K562 (cell line): ENCODE data around the gene EWSR1. TPM values are rescaled to one million over a fixed set of nuclear protein-coding genes. Genes with fewer than 3 reads are reported as not detected.

Source experiments
- ATAC-seq: fragments of 200-7000 bp; cut with Tn5 transposase; 3 replicates; pipeline ENCODE4 v1.9.1; 2020; ENCODE audit warnings: moderate library complexity
- BruUV-seq: library from RNA; stranded (reverse); fragments of 400-500 nt; replicated peaks from 2 replicates; lab custom pipeline; 2021; lab: Mats Ljungman, UMichigan
- CTCF ChIA-PET: fragments of 300-600 bp; formaldehyde crosslinking; extraction: SDS; loops from one replicate; lab custom pipeline; 2021; ENCODE audit warnings: low intra/inter-chr PET ratio; lab: Yijun Ruan, JAX
- POLR2A ChIA-PET: fragments of 300-600, 350-650 bp; sonication (Branson Sonifier 250); formaldehyde crosslinking; extraction: SDS; loops from one replicate; lab custom pipeline; 2021; ENCODE audit warnings: antibody characterized with exemption, inconsistent platforms; lab: Yijun Ruan, JAX
- DNase-seq, 4 experiments: peaks; one replicate each; pipeline versions ENCODE4 v3.0.0 to v3.0.0-alpha.2; 2011 to 2018; ENCODE audit warnings: low spot score in 3 of 4, mixed read lengths in 3 of 4; ENCODE audit errors: extremely low read depth in 1 of 4
- FAIRE-seq: peaks from 2 replicates; lab custom pipeline; 2011; peaks lifted over from hg19 to GRCh38; lab: Jason Lieb, UNC
- H2AFZ ChIP-seq: 2 replicates; pipeline ENCODE4 v1.6.0; 2011; ENCODE audit warnings: low read depth, low read length, control low read depth, inconsistent platforms
- H3K27ac ChIP-seq: fragments of 200-600 bp; 3 replicates; pipeline ENCODE4 v1.8.0; 2011; ENCODE audit warnings: low read depth, mild to moderate bottlenecking, control low read depth, inconsistent platforms, low read length, moderate library complexity, mixed read lengths; ENCODE audit errors: extremely low read depth
- H3K27me3 ChIP-seq, 2 experiments: fragments of 300-600 bp in 1 of 2; 2 replicates in 1 of 2; 3 replicates in 1 of 2; pipeline versions ENCODE4 v1.6.0 to v1.8.0; 2011; ENCODE audit warnings: inconsistent platforms in 2 of 2, low read length in 2 of 2, mild to moderate bottlenecking in 1 of 2, mixed read lengths in 1 of 2, moderate library complexity in 1 of 2; ENCODE audit not compliant: control insufficient read depth in 2 of 2, insufficient read depth in 2 of 2
- H3K36me3 ChIP-seq: fragments of 300-600 bp; 3 replicates; pipeline ENCODE4 v1.8.0; 2011; ENCODE audit warnings: mild to moderate bottlenecking, low read length, inconsistent platforms; ENCODE audit not compliant: control insufficient read depth, insufficient read depth
- H3K4me1 ChIP-seq, 2 experiments: fragments of 200-600 bp in 1 of 2; replicated peaks in 1 of 2; 2 replicates in 1 of 2; 3 replicates in 1 of 2; pipeline versions ENCODE4 v1.5.1 to v1.8.0; 2011; ENCODE audit warnings: inconsistent platforms in 2 of 2, low read length in 2 of 2, mild to moderate bottlenecking in 1 of 2, mixed read lengths in 1 of 2, moderate library complexity in 1 of 2; ENCODE audit not compliant: control insufficient read depth in 2 of 2, insufficient read depth in 2 of 2
- H3K4me2 ChIP-seq: 2 replicates; pipeline ENCODE4 v1.6.1; 2011; ENCODE audit warnings: low read length, control low read depth, inconsistent platforms, mixed read lengths; ENCODE audit not compliant: insufficient read depth
- H3K4me3 ChIP-seq: fragments of 200-600 bp; sonication (generic), shearing (Covaris generic); 2 replicates; pipeline ENCODE4 v1.5.1; 2016; ENCODE audit warnings: control low read depth, inconsistent platforms
- H3K79me2 ChIP-seq: fragments of 200-600 bp; 3 replicates; pipeline ENCODE4 v1.8.0; 2011; ENCODE audit warnings: low read length, inconsistent platforms; ENCODE audit not compliant: control insufficient read depth, insufficient read depth
- H3K9ac ChIP-seq, 2 experiments: 2 replicates each; pipeline versions ENCODE4 v1.6.0 to v1.6.1; 2011; ENCODE audit warnings: low read depth in 2 of 2, low read length in 2 of 2, control low read depth in 1 of 2, inconsistent platforms in 1 of 2, mild to moderate bottlenecking in 1 of 2, mixed read lengths in 1 of 2; ENCODE audit not compliant: insufficient read depth in 1 of 2
- H3K9me1 ChIP-seq: one replicate; pipeline ENCODE4 v1.6.0; 2011; ENCODE audit warnings: inconsistent platforms, mild to moderate bottlenecking, low read length, moderate library complexity; ENCODE audit not compliant: control insufficient read depth, insufficient read depth
- H3K9me3 ChIP-seq: replicated peaks from 2 replicates; pipeline ENCODE4 v1.5.1; 2011; ENCODE audit warnings: low read depth, low read length, inconsistent platforms; ENCODE audit not compliant: control insufficient read depth, insufficient read depth
- H4K20me1 ChIP-seq: replicated peaks from 2 replicates; pipeline ENCODE4 v1.6.1; 2011; ENCODE audit warnings: low read length, inconsistent platforms, mixed read lengths; ENCODE audit not compliant: control insufficient read depth, insufficient read depth
- ATF7 ChIP-seq: fragments of 450-650 bp; IDR thresholded peaks from 2 replicates; pipeline ENCODE4 v1.7.1; 2014; ENCODE audit warnings: mild to moderate bottlenecking, moderate library complexity
- CTBP1 ChIP-seq: fragments of 450-650 bp; IDR thresholded peaks from 2 replicates; pipeline ENCODE4 v1.6.1; 2016; ENCODE audit warnings: borderline replicate concordance
- CXXC5 ChIP-seq: fragments of 250-450 bp; sonication (Bioruptor Pico); IDR thresholded peaks from 2 replicates; pipeline ENCODE4 v1.8.0; 2022; ENCODE audit warnings: inconsistent platforms, mild to moderate bottlenecking, moderate library complexity
- ETV1 ChIP-seq: fragments of 450-650 bp; conservative IDR thresholded peaks from 2 replicates; pipeline ENCODE4 v1.6.1; 2016; ENCODE audit warnings: missing genetic modification characterization, control low read depth, low read depth, missing compliant biosample characterization
- NEUROD1 ChIP-seq: fragments of 150-350 bp; IDR thresholded peaks from 2 replicates; pipeline ENCODE4 v1.6.1; 2014; ENCODE audit warnings: borderline replicate concordance, low read length, low read depth; ENCODE audit not compliant: partially characterized antibody
- SMARCE1 ChIP-seq: fragments of 450-650 bp; IDR thresholded peaks from 2 replicates; pipeline ENCODE4 v1.7.1; 2016; ENCODE audit warnings: mild to moderate bottlenecking
- SP2 ChIP-seq: IDR thresholded peaks from 2 replicates; pipeline ENCODE4 v1.6.1; 2011; ENCODE audit warnings: mild to moderate bottlenecking, low read depth, low read length, moderate library complexity; ENCODE audit not compliant: poor library complexity, severe bottlenecking; ENCODE audit errors: extremely low read depth
- ZNF589 ChIP-seq: fragments of 200-800 bp; sonication (Bioruptor generic); IDR thresholded peaks from 2 replicates; pipeline ENCODE4 v1.6.1; 2016; ENCODE audit warnings: low read depth, missing genetic modification characterization, missing compliant biosample characterization
- ZNF766 ChIP-seq: fragments of 200-800 bp; sonication (Bioruptor generic); conservative IDR thresholded peaks from 2 replicates; pipeline ENCODE4 v1.6.1; 2016; ENCODE audit warnings: missing genetic modification characterization, missing compliant biosample characterization
- ZZZ3 ChIP-seq: fragments of 450-650 bp; IDR thresholded peaks from 2 replicates; pipeline ENCODE4 v1.6.1; 2016; ENCODE audit warnings: antibody characterized with exemption, mild to moderate bottlenecking, moderate library complexity
- WGBS: fragments of 100-300 bp; shearing (Covaris generic); methylation state at CpG from one replicate; pipeline ENCODE4 v1.1.6; 2016; ENCODE audit warnings: low coverage, mixed read lengths; ENCODE audit not compliant: insufficient coverage; ENCODE audit errors: missing lambda C conversion rate; 5-methylcytosine and 5-hydroxymethylcytosine counted together
- in situ Hi-C: fragments of 300-500 bp; cut with MboI; formaldehyde crosslinking; loops from 4 replicates; pipeline ENCODE4 v1.15.0; 2018; ENCODE audit warnings: inconsistent platforms, mixed read lengths
- intact Hi-C: fragments of 100-400 bp; cut with micrococcal nuclease; formaldehyde crosslinking; loops from 2 replicates; pipeline ENCODE4 v1.14.2; 2022
- polyA plus RNA-seq, 8 experiments: library from polyadenylated mRNA; depleted of rRNA in 4 of 8; stranded (reverse) in 5 of 8; unstranded in 3 of 8; fragments of >200 nt; fragmentation: Nextera tagmentation in 2 of 8; fragmentation: Illumina TruSeq in 1 of 8; extraction: Ambion mirVana in 2 of 8; extraction: Trizol in 1 of 8; gene quantifications; 2 replicates each; pipeline versions ENCODE4 v1.2.1 to v1.2.3, GENCODE V29; 2011 to 2014; ENCODE audit warnings: inconsistent platforms in 1 of 8, missing spikeins in 1 of 8
- total RNA-seq, 7 experiments: library from RNA; depleted of rRNA in 6 of 7; stranded (reverse); fragments of >200 nt in 6 of 7; fragmentation: Illumina TruSeq in 2 of 7; extraction: Trizol in 2 of 7; gene quantifications; 2 replicates each; pipeline versions ENCODE4 v1.2.1 to v1.2.3, GENCODE V29; 2011 to 2021; ENCODE audit warnings: low replicate concordance in 1 of 7
- TF ChIP-seq, protein P1 (sequence below), 2 experiments: fragments of 450-650 bp; formaldehyde crosslinking in 1 of 2; IDR thresholded peaks; 2 replicates each; pipeline versions ENCODE4 v1.4.0 to v1.6.1; 2014 to 2020; ENCODE audit warnings: mild to moderate bottlenecking in 2 of 2, borderline replicate concordance in 1 of 2, low read depth in 1 of 2

EWSR1 gene
- total and polyA plus RNA-seq, 9 of the 15 experiments (the other 6 are each of a cell fraction or from before 2014, with no cell fraction given) = 83.3 to 450 (median 239) TPM

DNA sequence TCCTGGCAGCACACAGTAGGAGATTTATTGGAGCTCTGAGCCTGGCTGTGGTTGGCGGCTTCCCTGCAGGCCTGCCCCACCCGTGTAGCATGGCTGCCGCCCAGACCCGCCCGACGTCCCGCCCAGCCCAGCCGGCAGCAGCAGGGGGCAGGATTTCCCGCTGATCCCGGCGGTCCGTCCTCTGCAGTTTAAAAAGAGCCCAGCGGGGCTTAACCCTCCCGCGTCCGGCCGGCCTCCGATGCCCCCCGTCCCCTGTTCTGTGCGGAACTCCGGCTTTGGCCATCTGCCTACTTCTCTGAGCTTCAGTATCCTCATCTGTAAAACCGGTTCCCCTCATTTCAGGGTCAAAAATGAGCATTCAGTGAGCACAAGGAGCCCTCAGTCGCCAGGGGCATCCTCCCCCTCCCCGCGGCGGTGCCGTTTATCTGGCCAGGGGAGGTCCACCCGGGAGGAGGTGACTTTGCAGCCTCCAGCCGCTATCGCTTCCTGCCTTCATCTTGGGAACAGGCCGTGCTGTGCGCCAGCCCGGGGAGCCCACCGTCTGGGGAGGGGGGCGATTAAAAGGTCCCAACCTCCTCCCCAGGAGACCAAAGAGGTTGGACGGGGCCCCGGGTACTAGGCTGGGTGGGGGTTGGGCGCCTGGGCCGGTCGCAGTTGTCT is 38.2 kb downstream of the EWSR1 start, which contains the start of gene GAS2L1:
TSS of gene GAS2L1 (plus strand) at position 476 of the 660 bp plus-strand sequence. CDS start 1,456 bp downstream, outside the sequence.
- FAIRE-seq (peak; percentile 72), DNase-seq (peak; percentile 71 to 87 (median 78)), ATAC-seq (peak; percentile 83)
- H3K9me3 ChIP-seq = no peaks in the 10 kb centered on the region
- no TSS peak for BruUV-seq
- H3K4me2 ChIP-seq = peak within 1 kb of the TSS; percentile 81
- CTCF ChIA-PET = no interaction called here
- in situ Hi-C loops (no loop called here), intact Hi-C loops (no loop called here)
- POLR2A ChIA-PET = interaction anchor here (0.6 to 1.2 kb wide), 8 partner anchors 9 to 754 kb away, joined by 3 to 4 read pairs (median 4); no protein-coding TSS in a partner anchor
- 1% methylated on average over 14 of the region's 40 CpGs for WGBS
- H3K9me1 ChIP-seq = no peaks in the 10 kb centered on the region
- peaks cover 7% of the 10 kb centered on the region; the same call in 1 of the 3 replicates for H3K36me3 ChIP-seq
- H3K79me2 ChIP-seq = peaks cover 18% of the 10 kb centered on the region
- peak within 1 kb of the TSS; percentile 98 for H2AFZ ChIP-seq
- no peaks in the 10 kb centered on the region for H4K20me1 ChIP-seq
- peak within 1 kb of the TSS; percentile 94 for H3K27ac ChIP-seq
- H3K4me3 ChIP-seq = peak within 1 kb of the TSS; percentile 81
- no peaks in the 10 kb centered on the region for H3K27me3 ChIP-seq
- H3K9ac ChIP-seq = peak within 1 kb of the TSS; percentile 77 to 95
- H3K4me1 ChIP-seq = peaks cover 21 to 91% of the 10 kb centered on the region in 2 experiments
- TF ChIP-seq ZNF589 (CRISPR knock-in tag) (no peak), ATF7 (peak; percentile 52), SMARCE1 (peak; percentile 66), ETV1 (peak; percentile 53; the same call in 1 of the 2 replicates), ZZZ3 (no peak), ZNF766 (peak; percentile 45; the same call in 1 of the 2 replicates), SP2 (no peak), CXXC5 (peak; percentile 23; the same call in 1 of the 2 replicates), NEUROD1 (peak; percentile 21), CTBP1 (peak; percentile 65)
- TF ChIP-seq, protein P1, sequence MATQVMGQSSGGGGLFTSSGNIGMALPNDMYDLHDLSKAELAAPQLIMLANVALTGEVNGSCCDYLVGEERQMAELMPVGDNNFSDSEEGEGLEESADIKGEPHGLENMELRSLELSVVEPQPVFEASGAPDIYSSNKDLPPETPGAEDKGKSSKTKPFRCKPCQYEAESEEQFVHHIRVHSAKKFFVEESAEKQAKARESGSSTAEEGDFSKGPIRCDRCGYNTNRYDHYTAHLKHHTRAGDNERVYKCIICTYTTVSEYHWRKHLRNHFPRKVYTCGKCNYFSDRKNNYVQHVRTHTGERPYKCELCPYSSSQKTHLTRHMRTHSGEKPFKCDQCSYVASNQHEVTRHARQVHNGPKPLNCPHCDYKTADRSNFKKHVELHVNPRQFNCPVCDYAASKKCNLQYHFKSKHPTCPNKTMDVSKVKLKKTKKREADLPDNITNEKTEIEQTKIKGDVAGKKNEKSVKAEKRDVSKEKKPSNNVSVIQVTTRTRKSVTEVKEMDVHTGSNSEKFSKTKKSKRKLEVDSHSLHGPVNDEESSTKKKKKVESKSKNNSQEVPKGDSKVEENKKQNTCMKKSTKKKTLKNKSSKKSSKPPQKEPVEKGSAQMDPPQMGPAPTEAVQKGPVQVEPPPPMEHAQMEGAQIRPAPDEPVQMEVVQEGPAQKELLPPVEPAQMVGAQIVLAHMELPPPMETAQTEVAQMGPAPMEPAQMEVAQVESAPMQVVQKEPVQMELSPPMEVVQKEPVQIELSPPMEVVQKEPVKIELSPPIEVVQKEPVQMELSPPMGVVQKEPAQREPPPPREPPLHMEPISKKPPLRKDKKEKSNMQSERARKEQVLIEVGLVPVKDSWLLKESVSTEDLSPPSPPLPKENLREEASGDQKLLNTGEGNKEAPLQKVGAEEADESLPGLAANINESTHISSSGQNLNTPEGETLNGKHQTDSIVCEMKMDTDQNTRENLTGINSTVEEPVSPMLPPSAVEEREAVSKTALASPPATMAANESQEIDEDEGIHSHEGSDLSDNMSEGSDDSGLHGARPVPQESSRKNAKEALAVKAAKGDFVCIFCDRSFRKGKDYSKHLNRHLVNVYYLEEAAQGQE (IDR thresholded peaks at IDR 0.05; ENCODE audit: borderline replicate concordance) = peak; percentile 32; the same call in 1 of the 2 replicates
- TF ChIP-seq, protein P1 (CRISPR knock-in tag; IDR thresholded peaks at IDR 0.05; ENCODE audit: low read depth) = no peak
